ENCODE measurements around the gene LRRC4.

GRCh38 chr7:128006550-128007302 lies 24.5 kb downstream of the LRRC4 start:
- TF ChIP-seq CTCF (IDR thresholded peaks at IDR 0.05): no peak
- TF ChIP-seq POLR2A (IDR thresholded peaks at IDR 0.05): no peak
- TF ChIP-seq POLR2AphosphoS5 (IDR thresholded peaks at IDR 0.05): no peak

Data from prostate gland (tissue), 2 donors.